HG03342 (cell line): ENCODE data around the gene OSMR.
A peak's percentile ranks its signal among the peaks of the same experiment; 100 is the strongest.

Source experiments
- ATAC-seq: cut with Tn5 transposase; IDR thresholded peaks from one replicate; pipeline ENCODE4 v1.9.1; 2021; ENCODE audit warnings: mild to moderate bottlenecking, moderate library complexity; ENCODE audit not compliant: unreplicated experiment

OSMR gene

DNA sequence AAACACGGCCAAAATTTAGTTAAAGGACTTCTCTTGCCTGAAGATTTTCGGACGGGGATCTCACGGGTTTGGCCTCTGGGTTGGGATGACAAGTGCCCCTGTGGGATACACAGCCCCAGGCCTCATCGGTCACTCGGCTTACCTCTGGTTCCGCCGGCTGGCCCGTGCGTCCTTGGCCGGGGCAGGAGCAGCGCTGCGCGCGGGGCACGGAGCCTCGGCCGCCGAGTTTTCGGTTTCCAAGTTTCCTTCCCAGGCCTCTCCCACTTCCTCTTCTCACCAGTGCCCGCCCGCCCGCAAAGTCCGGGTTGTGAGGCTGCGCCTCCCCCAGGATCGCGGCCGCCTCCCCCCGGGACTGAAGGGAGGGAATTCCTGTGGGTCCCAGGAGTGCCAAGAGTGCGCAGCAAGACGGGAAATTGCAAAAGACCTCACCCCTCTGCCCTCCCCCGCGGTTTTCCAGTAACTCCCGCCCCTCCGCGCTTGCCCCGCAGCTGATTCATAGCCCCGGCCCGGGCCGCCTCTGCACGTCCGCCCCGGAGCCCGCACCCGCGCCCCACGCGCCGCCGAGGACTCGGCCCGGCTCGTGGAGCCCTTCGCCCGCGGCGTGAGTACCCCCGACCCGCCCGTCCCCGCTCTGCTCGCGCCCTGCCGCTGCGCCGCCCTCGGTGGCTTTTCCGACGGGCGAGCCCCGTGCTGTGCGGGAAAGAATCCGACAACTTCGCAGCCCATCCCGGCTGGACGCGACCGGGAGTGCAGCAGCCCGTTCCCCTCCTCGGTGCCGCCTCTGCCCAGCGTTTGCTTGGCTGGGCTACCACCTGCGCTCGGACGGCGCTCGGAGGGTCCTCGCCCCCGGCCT, at the start of gene OSMR:
Gene OSMR (plus strand): TSS at position 487 of the 853 bp plus-strand sequence. CDS start 23,033 bp downstream, outside the sequence.
- no peak for ATAC-seq

DNA sequence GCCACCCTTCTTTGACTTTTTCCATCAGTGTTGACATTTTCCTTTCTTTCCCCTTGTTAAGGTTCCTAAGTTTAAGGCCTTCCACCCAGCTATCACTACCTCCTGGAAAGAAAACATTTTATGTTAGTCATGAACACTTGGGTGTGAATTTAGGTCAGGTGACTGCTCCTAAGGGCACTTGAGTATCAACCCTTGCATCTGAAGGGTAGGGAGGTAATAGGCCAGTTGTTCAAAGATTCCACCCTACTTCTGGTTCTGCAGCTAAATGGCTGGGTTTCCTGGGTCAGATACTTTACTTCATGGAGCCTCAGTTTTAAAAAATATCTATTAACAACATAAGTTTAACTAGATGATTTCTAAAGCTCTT, 49.1 kb upstream of the OSMR start:
- ATAC-seq = no peak

GRCh38 chr5:38797838-38798237, 48.0 kb upstream of the OSMR start:
- ATAC-seq = no peak

DNA sequence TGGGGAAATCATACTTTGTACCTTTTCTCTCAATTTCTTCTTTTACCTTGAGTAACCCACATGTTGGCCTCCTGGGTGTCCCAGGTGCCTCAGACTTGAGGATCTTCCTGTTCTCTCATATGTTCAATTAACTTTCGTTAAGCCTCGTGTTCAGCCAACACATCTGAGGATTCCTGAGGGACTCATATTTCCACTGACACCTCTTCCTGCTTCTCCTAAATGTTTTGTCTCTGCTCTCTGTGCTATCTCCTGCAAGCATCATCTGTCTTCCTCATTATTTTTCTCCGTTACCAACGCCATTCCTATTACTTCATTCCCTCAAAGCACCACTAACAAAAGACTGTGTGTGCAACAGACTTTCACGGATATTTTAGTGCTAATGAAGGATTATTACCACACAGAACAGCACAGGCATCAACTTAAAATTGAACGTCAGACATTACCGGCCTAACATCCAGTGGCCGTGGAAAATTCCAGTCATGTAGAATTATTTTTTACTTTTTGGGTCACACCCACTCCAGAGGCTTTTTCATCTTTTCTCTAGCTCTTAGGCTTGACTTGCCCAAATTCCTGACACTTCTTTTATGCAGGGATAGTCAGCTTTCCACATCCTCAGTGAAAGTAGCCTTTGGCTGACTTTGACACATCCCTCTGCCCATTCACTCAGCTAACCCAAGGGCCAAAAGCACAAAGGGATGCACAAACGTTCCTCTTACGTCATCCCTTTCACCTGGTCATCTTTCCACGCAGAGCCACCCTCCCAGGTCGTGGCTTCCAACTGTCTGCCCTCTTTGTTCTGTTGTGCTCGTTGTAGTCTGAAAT, 46.0 kb upstream of the OSMR start:
- no peak for ATAC-seq

DNA sequence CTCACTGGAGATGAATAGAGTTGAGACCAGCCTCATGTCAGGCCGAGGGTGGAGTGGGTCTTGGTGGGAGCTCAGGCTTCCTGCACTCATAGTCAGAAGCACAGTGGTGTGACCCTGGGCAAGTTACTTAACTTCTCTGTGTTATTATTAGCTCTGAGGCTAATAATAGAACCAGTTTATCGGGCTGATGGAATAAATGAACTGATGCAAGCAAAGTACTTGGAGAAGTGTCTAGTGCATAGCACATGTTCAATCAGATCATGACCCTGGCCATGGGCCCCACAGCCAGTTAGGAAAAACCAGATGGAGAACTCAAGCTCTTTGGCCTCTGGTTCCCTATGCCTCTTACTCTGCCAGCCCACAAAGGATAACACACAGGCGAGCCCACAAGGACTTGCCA, 45.3 kb upstream of the OSMR start:
- ATAC-seq = no peak

DNA sequence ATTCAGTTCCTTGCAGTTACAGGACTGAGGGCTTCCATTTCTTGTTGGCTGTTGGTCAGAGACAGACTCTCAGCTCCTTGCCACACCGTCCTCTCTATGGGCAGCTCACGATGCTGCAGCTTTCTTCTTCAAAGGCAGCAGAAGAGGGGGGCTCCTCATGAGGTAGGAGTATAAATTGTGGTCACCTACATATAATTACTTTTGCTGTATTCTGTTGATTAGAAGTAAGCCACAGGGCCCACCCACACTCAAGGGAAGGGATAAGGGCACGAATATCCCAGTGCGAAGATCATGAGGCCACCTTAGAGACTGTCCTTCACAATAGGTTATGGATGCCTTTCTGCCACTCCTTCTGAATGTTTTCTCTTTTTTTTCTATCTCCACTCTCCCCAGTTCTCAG, 43.7 kb upstream of the OSMR start:
- no peak for ATAC-seq

DNA sequence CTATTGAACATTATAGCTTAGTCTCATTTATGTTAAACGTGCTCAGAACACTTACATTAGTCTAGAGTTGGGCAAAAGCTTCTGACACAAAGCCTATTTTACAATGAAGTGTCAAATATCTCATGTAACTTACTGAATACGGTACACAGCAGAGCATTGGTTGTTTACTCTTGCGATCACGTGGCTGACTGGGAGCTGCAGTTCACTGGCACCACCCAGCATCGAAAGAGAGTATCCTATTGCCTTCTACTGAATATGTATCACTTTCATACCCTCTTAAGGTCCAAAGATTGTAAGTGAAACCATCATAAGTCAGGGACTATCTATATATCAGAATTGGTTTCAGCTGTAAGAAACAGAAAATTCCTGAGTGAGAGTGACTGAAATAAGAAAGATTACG, 42.6 kb upstream of the OSMR start:
- ATAC-seq = no peak

- ATAC-seq = no peak
Observed at GRCh38 chr5:38806775-38807258, 39.0 kb upstream of the OSMR start.

DNA sequence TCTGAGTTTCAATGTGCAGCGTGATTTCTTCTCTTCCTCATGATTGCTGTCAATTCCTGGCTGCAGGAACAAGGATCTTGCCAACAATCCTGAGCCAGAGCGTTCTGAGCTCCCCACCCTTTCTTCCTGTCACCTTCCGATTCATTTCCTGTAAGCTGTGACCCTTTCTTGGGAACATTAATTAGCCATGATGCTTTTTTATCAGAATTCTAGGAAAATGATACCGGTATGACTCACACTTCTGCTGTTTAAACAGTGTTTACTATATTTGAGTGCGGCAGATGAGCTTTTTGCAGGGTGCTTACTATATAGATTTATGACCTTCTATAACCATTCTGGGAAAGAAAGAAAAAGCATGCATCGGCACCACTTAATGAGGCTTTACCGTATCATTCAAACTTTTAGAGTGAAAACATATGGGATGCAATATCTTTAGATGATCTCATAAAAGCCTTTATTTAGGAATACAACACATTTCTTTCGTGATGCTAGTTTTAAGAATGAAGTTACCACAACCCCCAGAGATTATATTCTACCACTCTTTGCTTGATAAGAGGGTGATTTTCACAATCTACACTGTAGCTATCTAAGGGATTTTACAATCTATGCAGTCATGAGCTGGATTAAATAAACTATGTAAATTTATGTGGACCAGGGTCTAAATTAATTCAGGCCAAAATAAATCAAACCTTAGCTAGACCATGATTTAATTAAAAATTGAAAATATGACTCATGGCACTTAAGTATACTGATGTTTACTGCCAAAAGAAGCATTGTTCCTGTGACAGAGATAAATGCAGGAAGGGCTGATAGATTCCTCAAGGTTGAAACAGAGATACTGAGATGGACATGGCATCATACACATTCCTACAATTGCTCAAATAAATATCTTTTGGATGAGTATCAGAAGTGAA, 38.0 kb upstream of the OSMR start:
- no peak for ATAC-seq

DNA sequence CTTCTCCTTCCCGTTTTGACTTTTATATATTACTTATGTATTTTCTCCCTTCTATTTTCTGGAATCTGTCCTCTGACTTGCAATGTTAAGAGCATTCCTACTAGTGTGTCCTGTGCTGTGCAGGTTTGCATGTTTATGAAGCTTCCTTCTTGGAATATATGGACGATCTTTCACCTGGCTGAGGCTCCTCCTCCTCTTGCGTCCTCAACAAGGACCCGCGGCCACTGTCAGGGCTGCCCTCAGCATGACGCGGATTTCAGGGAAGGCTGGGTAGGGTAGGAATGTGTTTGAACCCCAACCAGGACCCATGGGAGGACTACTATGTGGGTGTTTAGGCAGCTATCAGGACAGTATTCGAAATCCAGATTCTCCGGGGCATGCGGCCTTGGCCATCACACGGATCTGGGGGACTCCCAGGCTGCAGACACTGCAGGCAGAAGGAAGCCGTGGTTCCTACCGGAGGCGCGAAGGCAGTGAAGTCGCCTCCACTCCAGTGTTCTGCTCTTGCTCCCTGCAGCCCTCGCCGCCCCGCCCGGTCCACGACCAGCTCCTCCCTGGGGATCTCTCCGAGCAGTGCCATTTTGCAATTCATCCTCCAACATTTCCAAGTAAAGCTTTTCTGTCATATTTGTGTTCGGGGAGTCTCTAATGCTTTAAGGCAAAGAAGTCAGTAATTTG, 37.0 kb upstream of the OSMR start:
- no peak for ATAC-seq

DNA sequence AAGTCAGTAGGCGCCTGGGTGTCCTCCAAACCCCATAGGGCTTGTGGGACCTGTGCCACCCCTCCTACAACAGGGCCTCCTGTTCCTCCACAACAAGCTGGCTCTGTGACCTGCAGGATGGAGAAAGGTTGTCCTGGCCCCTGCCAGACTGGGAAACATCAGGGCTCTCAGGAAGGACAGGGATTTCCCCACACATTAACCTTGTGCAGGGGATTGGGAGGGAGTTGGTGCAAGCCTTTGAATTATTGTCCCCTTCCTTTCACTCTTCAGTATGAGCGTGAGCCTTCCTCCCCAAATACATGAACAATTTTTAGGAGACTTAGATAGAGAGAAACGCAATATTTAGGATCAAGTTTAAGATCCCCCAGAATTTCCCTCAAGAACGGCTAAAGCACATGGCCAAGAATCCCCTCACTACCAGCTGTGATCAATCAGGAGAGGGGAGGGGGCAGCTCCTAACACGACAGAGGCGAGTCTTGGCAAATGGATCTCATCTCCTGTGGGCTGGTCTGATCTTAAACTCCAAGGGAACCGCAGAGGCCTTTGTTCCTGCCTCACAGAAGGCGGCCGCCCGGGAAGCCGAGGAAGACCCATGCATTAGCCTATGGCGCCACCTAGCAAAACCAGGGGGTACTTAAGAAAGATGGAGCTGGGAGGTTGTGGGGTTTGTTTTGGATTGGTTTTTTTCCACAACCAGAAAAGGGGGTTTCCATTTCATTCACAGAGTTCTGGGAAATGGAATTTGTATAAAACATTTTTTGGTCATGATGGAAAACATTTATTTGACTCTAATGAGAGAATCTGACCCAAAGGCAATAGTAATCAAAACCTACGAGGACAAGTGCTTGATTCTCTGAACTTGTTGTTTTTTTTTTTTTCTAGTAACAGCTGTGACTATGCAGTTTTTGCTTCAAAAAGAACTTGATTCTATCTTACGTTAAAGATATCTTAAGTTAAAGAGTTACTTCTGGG, 36.1 kb upstream of the OSMR start:
- peak; percentile 85 for ATAC-seq

GRCh38 chr5:38814879-38815278, 30.9 kb upstream of the OSMR start:
- no peak for ATAC-seq

GRCh38 chr5:38816083-38817030, 29.5 kb upstream of the OSMR start:
- no peak for ATAC-seq

DNA sequence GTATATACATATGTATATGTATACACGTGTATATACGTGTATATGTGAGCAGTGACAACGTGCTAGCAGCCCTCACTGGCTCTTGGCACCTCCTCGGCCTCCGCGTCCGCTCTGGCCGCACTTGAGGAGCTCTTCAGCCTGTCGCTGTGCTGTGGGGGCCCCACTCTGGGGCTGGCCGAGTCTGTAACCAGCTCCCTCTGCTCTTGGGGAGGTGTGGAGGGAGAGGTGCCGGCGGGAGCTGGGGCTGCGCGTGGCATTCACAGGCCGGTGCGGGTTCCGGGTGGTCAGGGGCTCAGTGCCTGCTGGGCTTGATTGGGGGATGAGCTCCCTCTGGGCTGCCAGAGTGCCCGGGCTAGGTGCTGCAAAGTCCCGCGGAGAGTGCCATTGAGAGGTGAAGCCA, 24.1 kb upstream of the OSMR start:
- no peak for ATAC-seq

DNA sequence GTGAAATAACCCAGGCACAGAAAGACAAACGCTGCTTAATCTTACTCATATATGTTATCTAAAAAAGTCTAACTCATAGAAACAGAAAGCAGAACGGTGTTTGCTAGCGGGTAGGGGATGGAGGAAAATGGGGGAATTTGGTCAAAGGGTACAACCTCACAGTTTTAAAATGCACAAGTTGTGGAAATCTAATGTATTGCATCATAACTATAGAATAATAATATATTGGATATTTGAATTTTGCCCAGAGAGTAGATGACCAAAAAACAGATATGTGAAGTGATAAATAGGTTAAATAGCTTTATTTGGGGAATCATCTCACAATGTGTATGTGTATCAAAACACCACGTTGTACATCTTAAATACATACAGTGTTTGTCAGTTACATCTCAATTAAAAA, 22.3 kb upstream of the OSMR start:
- no peak for ATAC-seq

GRCh38 chr5:38824821-38825220, 21.0 kb upstream of the OSMR start:
- ATAC-seq = no peak

DNA sequence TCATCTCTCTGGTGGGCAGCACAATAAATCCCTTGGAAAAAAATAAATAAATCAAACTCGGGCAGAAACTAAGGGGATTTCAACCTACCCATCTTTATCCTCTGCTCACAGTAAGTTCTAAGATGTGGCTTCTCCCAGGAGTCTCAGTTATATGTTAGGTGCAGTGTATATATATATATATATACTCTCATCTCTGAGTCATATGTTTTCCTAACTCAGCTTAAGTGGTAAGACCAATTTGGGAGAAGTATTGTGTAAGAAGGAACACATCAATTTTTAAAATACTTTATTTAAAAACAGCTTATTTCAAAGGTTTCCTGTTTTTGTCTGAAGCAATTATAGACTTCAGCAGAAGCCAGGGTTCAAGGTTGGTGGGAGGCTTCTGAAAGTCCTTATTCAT, 20.3 kb upstream of the OSMR start:
- ATAC-seq = no peak

DNA sequence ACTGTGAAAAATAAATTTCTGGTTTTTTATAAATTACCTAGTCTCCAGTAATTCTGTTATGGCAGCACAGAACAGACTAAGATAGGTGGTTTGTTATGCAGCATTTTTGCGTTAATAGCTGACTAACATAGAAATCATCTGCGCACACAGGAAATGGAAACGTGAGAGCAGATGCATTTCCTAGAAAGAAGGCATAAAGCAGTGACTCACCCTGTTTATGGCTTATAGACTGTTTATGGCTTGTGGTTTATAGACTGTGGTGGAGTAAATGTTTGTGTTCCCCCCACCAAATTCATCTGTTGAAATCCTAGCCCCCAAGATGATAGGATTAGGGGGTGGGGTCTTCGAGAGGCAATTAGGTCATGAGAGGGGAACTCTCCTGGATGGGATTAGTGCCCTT, 18.3 kb upstream of the OSMR start:
- ATAC-seq = no peak
